Thyroid gland (tissue), 4 donors: ENCODE measurements around the gene SORL1.
"Not testable (repeated sequence)": the region's sequence is repeated elsewhere in the genome, so short reads cannot be mapped to it uniquely, and the experiment has no call there.

ENCODE experiments used
- POLR2A ChIP-seq, 2 donors: fragments of 450-650 bp; IDR thresholded peaks; one replicate each; pipeline ENCODE4 v1.6.1; 2017; ENCODE audit warnings: antibody characterized with exemption in 2 of 2, mild to moderate bottlenecking in 2 of 2, moderate library complexity in 1 of 2
- TF ChIP-seq, protein P1 (sequence below), 6 experiments: fragments of 200-600 bp in 3 of 6; fragments of 450-650 bp in 3 of 6; sonication (generic) in 3 of 6; IDR thresholded peaks; one replicate each; pipeline ENCODE4 v1.5.1; 2016 to 2019; ENCODE audit warnings: antibody characterized with exemption in 6 of 6, mild to moderate bottlenecking in 2 of 6, inconsistent platforms in 1 of 6, moderate library complexity in 1 of 6

DNA sequence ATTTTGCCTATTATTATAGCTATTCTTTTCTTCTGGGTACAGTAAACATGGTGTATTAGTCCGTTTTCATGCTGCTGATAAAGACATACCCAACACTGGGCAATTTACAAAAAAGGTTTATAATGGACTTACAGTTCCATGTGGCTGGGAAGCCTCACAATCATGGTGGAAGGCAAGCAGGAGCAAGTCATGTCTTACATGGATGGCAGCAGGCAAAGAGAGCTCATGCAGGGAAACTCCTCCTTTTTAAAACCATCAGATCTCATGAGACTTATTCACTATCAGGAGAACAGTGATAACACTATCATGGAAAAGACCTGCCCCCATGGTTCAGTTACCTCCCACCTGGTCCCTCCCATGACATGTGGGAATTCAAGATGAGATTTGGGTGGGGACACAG, 54.1 kb downstream of the SORL1 start:
- TF ChIP-seq, protein P1, sequence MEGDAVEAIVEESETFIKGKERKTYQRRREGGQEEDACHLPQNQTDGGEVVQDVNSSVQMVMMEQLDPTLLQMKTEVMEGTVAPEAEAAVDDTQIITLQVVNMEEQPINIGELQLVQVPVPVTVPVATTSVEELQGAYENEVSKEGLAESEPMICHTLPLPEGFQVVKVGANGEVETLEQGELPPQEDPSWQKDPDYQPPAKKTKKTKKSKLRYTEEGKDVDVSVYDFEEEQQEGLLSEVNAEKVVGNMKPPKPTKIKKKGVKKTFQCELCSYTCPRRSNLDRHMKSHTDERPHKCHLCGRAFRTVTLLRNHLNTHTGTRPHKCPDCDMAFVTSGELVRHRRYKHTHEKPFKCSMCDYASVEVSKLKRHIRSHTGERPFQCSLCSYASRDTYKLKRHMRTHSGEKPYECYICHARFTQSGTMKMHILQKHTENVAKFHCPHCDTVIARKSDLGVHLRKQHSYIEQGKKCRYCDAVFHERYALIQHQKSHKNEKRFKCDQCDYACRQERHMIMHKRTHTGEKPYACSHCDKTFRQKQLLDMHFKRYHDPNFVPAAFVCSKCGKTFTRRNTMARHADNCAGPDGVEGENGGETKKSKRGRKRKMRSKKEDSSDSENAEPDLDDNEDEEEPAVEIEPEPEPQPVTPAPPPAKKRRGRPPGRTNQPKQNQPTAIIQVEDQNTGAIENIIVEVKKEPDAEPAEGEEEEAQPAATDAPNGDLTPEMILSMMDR (IDR thresholded peaks at IDR 0.05) = not testable (repeated sequence)
- not testable (repeated sequence) for TF ChIP-seq POLR2A (IDR thresholded peaks at IDR 0.05)
